AG04449 (cell line): ENCODE results near the gene ARHGAP10.

ENCODE experiments used
- CTCF ChIA-PET: fragments of 350-600 bp; formaldehyde crosslinking; extraction: SDS; loops from one replicate; lab custom pipeline; 2021; ENCODE audit warnings: antibody characterized with exemption; lab: Yijun Ruan, JAX
- POLR2A ChIA-PET: fragments of 400-600, 350-600 bp; formaldehyde crosslinking; extraction: SDS; loops from one replicate; lab custom pipeline; 2020; ENCODE audit warnings: antibody characterized with exemption, inconsistent platforms; lab: Yijun Ruan, JAX
- DNase-seq: peaks from one replicate; pipeline ENCODE4 v3.0.0-alpha.2; 2010; ENCODE audit warnings: low read depth, low spot score
- H3K4me3 ChIP-seq: 2 replicates; pipeline ENCODE4 v1.5.1; 2011; ENCODE audit warnings: low read depth, mild to moderate bottlenecking, control low read depth, low read length
- CTCF ChIP-seq: IDR thresholded peaks from one replicate; pipeline ENCODE4 v1.5.1; 2011; ENCODE audit warnings: mild to moderate bottlenecking, moderate library complexity, low read length, control low read depth, inconsistent platforms; ENCODE audit not compliant: insufficient read depth; ENCODE audit errors: missing control alignments

Gene ARHGAP10

GRCh38 chr4:147773261-147774184 is 41.6 kb downstream of the ARHGAP10 start:
- H3K4me3 ChIP-seq = no peak overlapping the region
- no peak for TF ChIP-seq CTCF
- CTCF ChIA-PET = interaction anchor here (0.6 to 2.4 kb wide), 7 partner anchors 9 to 93 kb away, joined by 3 to 10 read pairs (median 4); no protein-coding TSS in a partner anchor
- POLR2A ChIA-PET = interaction anchor here (1.0 to 1.4 kb wide), 3 partner anchors 19 to 40 kb away, joined by 3 to 4 read pairs (median 3); no protein-coding TSS in a partner anchor
- DNase-seq = no peak

DNA sequence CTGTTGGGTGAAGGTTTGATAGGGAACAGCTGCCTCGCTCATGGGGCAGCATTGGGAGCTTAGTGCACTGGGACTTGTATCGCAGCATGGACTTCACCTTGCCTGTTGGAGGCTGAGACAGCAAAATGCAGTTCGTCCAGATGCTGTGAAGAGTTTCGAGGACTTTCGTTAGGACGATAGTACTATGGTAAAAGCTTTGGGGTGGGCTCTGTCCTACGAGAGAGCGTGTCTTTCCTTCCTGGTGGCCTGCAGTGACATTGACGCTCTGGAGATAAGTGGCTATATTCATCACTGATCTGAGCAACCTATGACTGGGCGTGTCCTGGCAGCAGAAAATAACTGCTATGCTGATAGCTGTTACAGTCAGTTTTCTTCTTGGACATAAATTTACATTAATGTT is 44.8 kb downstream of the ARHGAP10 start:
- DNase-seq = no peak
- no peak overlapping the region for H3K4me3 ChIP-seq
- TF ChIP-seq CTCF = no peak
- ChIA-PET CTCF (interaction anchor here (0.7 to 2.6 kb wide), 2 partner anchors 13 to 90 kb away, joined by 3 to 10 read pairs; no protein-coding TSS in a partner anchor), POLR2A (interaction anchor here (0.7 kb wide), 1 partner anchor 16 kb away, joined by 5 read pairs; no protein-coding TSS in a partner anchor)

GRCh38 chr4:147777456-147778091 is 45.7 kb downstream of the ARHGAP10 start:
- DNase-seq = no peak
- ChIA-PET POLR2A (no interaction called here), CTCF (interaction anchor here (2.6 kb wide), 1 partner anchor 89 kb away, joined by 10 read pairs; no protein-coding TSS in a partner anchor)
- no peak for TF ChIP-seq CTCF
- no peak overlapping the region for H3K4me3 ChIP-seq

GRCh38 chr4:147778942-147779341 is 47.1 kb downstream of the ARHGAP10 start:
- DNase-seq = no peak
- no peak for TF ChIP-seq CTCF
- CTCF ChIA-PET = interaction anchor here (0.7 to 1.9 kb wide), 3 partner anchors 12 to 88 kb away, joined by 3 to 5 read pairs (median 4); no protein-coding TSS in a partner anchor
- H3K4me3 ChIP-seq = no peak overlapping the region
- POLR2A ChIA-PET = no interaction called here

GRCh38 chr4:147779451-147779850 is 47.6 kb downstream of the ARHGAP10 start:
- ChIA-PET CTCF (interaction anchor here (0.7 to 1.9 kb wide), 3 partner anchors 11 to 88 kb away, joined by 3 to 5 read pairs (median 4); no protein-coding TSS in a partner anchor), POLR2A (no interaction called here)
- no peak for TF ChIP-seq CTCF
- no peak for DNase-seq
- no peak overlapping the region for H3K4me3 ChIP-seq
